Neuronal stem cell (in vitro differentiated cells): ENCODE measurements around the gene CCDC91.

Experiments
- DNase-seq: peaks from one replicate; pipeline ENCODE4 v3.0.0-alpha.2; 2013; ENCODE audit warnings: low spot score
- H2AFZ ChIP-seq: one replicate; pipeline ENCODE4 v1.6.1; 2013; ENCODE audit warnings: mild to moderate bottlenecking, low read length, inconsistent platforms
- H2AK5ac ChIP-seq: 2 replicates; pipeline ENCODE4 v1.6.1; 2013; ENCODE audit warnings: low read depth, mild to moderate bottlenecking, inconsistent platforms, low read length, moderate library complexity, mixed read lengths
- H2BK120ac ChIP-seq: 2 replicates; pipeline ENCODE4 v1.6.1; 2013; ENCODE audit warnings: low read depth, mild to moderate bottlenecking, inconsistent platforms, low read length, moderate library complexity, mixed read lengths
- H2BK12ac ChIP-seq: one replicate; pipeline ENCODE4 v1.6.1; 2013; ENCODE audit warnings: low read length, inconsistent platforms
- H2BK15ac ChIP-seq: 2 replicates; pipeline ENCODE4 v1.6.1; 2013; ENCODE audit warnings: mild to moderate bottlenecking, low read length, inconsistent platforms, mixed read lengths
- H2BK5ac ChIP-seq: one replicate; pipeline ENCODE4 v1.6.1; 2013; ENCODE audit warnings: inconsistent platforms, mild to moderate bottlenecking, low read length, moderate library complexity
- H3K14ac ChIP-seq: one replicate; pipeline ENCODE4 v1.6.1; 2013; ENCODE audit warnings: low read length, inconsistent platforms
- H3K18ac ChIP-seq: 2 replicates; pipeline ENCODE4 v1.6.1; 2013; ENCODE audit warnings: low read length, inconsistent platforms
- H3K23ac ChIP-seq: 2 replicates; pipeline ENCODE4 v1.6.1; 2013; ENCODE audit warnings: low read depth, mild to moderate bottlenecking, mixed read lengths, low read length, inconsistent platforms; ENCODE audit not compliant: poor library complexity
- H3K27ac ChIP-seq: replicated peaks from 3 replicates; pipeline ENCODE4 v1.5.1; 2013; ENCODE audit warnings: low read length, inconsistent platforms
- H3K27me3 ChIP-seq, 3 experiments: 2 replicates each; pipeline ENCODE4 v1.6.1; 2013; ENCODE audit warnings: low read length in 3 of 3, mild to moderate bottlenecking in 2 of 3, inconsistent platforms in 1 of 3, low read depth in 1 of 3, mixed read lengths in 1 of 3, moderate library complexity in 1 of 3; ENCODE audit not compliant: control insufficient read depth in 3 of 3, insufficient read depth in 3 of 3
- H3K36me3 ChIP-seq, 2 donors: replicated peaks in 1 of 2; 2 replicates each; pipeline ENCODE4 v1.6.1; 2013; ENCODE audit warnings: low read length in 2 of 2; ENCODE audit not compliant: control insufficient read depth in 2 of 2, insufficient read depth in 2 of 2
- H3K4ac ChIP-seq: 2 replicates; pipeline ENCODE4 v1.6.1; 2013; ENCODE audit warnings: inconsistent platforms, mild to moderate bottlenecking, low read length, moderate library complexity
- H3K4me1 ChIP-seq, 2 donors: 1 replicate in 1 of 2; 2 replicates in 1 of 2; pipeline ENCODE4 v1.6.1; 2013; ENCODE audit warnings: low read length in 2 of 2, low read depth in 1 of 2; ENCODE audit not compliant: control insufficient read depth in 2 of 2, insufficient read depth in 1 of 2
- H3K4me2 ChIP-seq: one replicate; pipeline ENCODE4 v1.6.1; 2013; ENCODE audit warnings: mild to moderate bottlenecking, low read length, inconsistent platforms; ENCODE audit not compliant: insufficient read depth, poor library complexity, severe bottlenecking
- H3K4me3 ChIP-seq, 2 donors: 2 replicates each; pipeline ENCODE4 v1.5.1; 2013; ENCODE audit warnings: low read length in 2 of 2, mild to moderate bottlenecking in 2 of 2, inconsistent platforms in 1 of 2, moderate library complexity in 1 of 2
- H3K79me1 ChIP-seq: one replicate; pipeline ENCODE4 v1.6.1; 2013; ENCODE audit warnings: low read depth, mild to moderate bottlenecking, inconsistent platforms, low read length, moderate library complexity
- H3K9ac ChIP-seq: one replicate; pipeline ENCODE4 v1.6.1; 2013; ENCODE audit warnings: mild to moderate bottlenecking, low read depth, low read length, inconsistent platforms; ENCODE audit not compliant: poor library complexity
- H3K9me3 ChIP-seq, 2 donors: replicated peaks in 1 of 2; 2 replicates each; pipeline versions ENCODE3 to v1.6.1; 2013; ENCODE audit warnings: low read length in 2 of 2, mild to moderate bottlenecking in 2 of 2, inconsistent platforms in 1 of 2, low read depth in 1 of 2, mixed read lengths in 1 of 2, moderate library complexity in 1 of 2; ENCODE audit not compliant: control insufficient read depth in 2 of 2, insufficient read depth in 1 of 2
- H4K8ac ChIP-seq: one replicate; pipeline ENCODE4 v1.6.1; 2013; ENCODE audit warnings: low read depth, mild to moderate bottlenecking, inconsistent platforms, low read length, moderate library complexity
- H4K91ac ChIP-seq: one replicate; pipeline ENCODE4 v1.6.1; 2013; ENCODE audit warnings: low read length, low read depth, mild to moderate bottlenecking, inconsistent platforms; ENCODE audit not compliant: poor library complexity
- WGBS, 2 donors: extraction: QIAGEN DNeasy Blood & Tissue Kit; methylation state at CpG; one replicate each; pipeline ENCODE4 v1.1.7; 2013; ENCODE audit warnings: missing lambda C conversion rate in 2 of 2, mixed read lengths in 1 of 2; ENCODE audit not compliant: insufficient read length in 2 of 2, insufficient replicate concordance in 1 of 2; ENCODE audit errors: extremely low coverage in 2 of 2; 5-methylcytosine and 5-hydroxymethylcytosine counted together

The CCDC91 gene

DNA sequence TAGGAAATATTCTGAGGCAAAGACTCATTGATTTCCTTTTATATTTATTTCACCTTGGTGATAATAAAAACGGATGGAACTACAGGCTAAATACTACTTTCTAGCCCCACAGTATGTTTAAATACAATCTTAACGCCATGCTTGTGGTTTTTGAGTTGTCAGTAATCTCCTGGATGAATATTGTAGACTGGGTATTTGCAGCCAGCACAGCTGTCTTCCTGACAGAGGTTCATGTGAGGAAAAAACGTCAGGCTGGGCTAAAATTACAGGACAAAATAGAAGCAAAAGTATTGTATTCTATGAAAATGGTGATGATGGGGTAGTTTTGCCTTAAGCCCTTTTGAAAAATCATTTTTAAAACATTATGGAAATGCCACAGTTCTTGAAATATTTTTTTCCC, 140.9 kb downstream of the CCDC91 start:
- Histone ChIP-seq H4K91ac (no peak overlapping the region), H3K4me2 (no peak overlapping the region), H3K23ac (no peak overlapping the region), H2BK5ac (no peak overlapping the region), H3K14ac (no peak overlapping the region), H2BK12ac (no peak overlapping the region), H3K9ac (no peak overlapping the region), H3K4me3 (no peak overlapping the region), H2BK15ac (no peak overlapping the region), H3K9me3 (no peaks in the 10 kb centered on the region), H2AK5ac (no peak overlapping the region), H3K4ac (no peak overlapping the region), H2BK120ac (no peak overlapping the region), H2AFZ (no peak overlapping the region), H3K27me3 (no peaks in the 10 kb centered on the region), H3K79me1 (no peaks in the 10 kb centered on the region), H3K27ac (no peak overlapping the region), H3K18ac (no peak overlapping the region), H3K4me1 (no peaks in the 10 kb centered on the region), H4K8ac (no peak overlapping the region), H3K36me3 (no peaks in the 10 kb centered on the region)
- no peak for DNase-seq
- no CpG with 5 or more reads among the region's 3 CpGs for WGBS, 2 donors

DNA sequence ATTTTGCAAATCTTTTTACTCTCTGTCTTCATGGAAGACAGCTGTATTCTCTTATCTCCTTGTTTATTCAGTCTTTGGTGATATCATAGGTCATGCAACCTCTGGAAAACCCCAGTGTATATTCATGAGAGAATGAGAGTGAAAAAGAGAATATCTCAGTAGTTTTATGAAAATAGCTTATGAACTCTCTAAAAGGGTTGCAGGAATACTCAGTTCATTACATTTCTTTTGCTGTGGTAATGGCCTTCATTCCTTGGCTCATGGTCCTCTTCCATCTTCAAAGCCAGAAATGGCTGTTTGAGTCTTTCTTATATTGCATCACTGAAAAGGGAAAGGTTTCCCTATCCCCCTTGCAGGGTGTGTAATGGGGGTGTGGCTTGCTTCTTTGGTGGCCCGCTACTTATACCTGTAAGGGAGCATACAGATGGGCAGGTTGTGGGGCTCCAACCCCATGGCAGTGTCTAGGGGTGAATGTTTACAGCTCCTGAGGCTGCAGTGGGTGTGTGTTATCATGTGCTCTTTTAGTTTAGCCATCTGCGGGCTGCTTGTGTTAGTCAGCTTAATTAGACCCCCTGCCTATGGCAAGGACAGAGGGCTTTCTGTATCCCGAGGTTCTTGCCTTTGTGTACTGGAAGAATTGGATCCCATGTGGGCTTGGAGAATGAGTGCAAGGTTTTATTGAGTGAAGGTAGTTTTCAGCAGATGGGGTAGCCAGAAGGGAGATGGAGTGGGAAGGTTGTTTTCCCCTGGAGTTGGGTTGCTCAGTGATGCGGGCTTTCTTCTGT, 150.2 kb downstream of the CCDC91 start:
- no peaks in the 10 kb centered on the region for H3K27me3 ChIP-seq
- no peaks in the 10 kb centered on the region for H3K79me1 ChIP-seq
- no peak overlapping the region for H2AK5ac ChIP-seq
- H3K4me3 ChIP-seq, result no peak overlapping the region
- no peak overlapping the region for H3K4me2 ChIP-seq
- H3K27ac ChIP-seq, result peak overlapping the region; percentile 56
- H3K9me3 ChIP-seq, result no peaks in the 10 kb centered on the region
- DNase-seq, result peak; percentile 17
- no peak overlapping the region for H2BK5ac ChIP-seq
- peak overlapping the region; percentile 88 for H3K18ac ChIP-seq
- no peak overlapping the region for H2BK12ac ChIP-seq
- no peak overlapping the region for H3K14ac ChIP-seq
- no peak overlapping the region for H3K23ac ChIP-seq
- no CpG with 5 or more reads among the region's 4 CpGs for WGBS, 2 donors
- H4K91ac ChIP-seq, result no peak overlapping the region
- H3K36me3 ChIP-seq, result no peaks in the 10 kb centered on the region
- H2BK120ac ChIP-seq, result no peak overlapping the region
- H3K4me1 ChIP-seq, result peaks cover 0 to 8% of the 10 kb centered on the region in 2 donors
- H3K9ac ChIP-seq, result no peak overlapping the region
- H4K8ac ChIP-seq, result no peak overlapping the region
- H3K4ac ChIP-seq, result no peak overlapping the region
- H2BK15ac ChIP-seq, result no peak overlapping the region
- H2AFZ ChIP-seq, result no peak overlapping the region

DNA sequence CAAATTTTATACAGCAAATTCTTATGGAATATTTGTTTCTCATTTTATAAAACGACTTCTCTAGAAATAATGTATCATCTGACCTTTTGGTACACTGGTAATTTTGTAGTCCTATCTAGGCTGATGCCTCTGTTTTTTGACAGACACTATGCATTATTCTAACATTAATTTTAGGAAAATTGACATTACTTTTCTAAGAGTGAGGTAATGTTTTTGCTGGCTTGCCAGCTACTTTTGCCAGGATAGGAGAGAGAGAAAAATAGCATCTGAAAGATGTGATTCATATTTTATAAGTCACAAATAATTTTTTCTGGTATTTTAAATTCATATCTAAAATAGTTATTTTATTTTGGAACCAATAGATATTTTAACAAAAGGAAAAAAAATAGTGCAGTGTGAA, 153.5 kb downstream of the CCDC91 start:
- no peak overlapping the region for H3K4me2 ChIP-seq
- peaks cover 0 to 8% of the 10 kb centered on the region in 2 donors for H3K4me1 ChIP-seq
- no peak overlapping the region for H2BK12ac ChIP-seq
- H3K9ac ChIP-seq, result no peak overlapping the region
- no peak overlapping the region for H3K18ac ChIP-seq
- H4K8ac ChIP-seq, result no peak overlapping the region
- H2BK120ac ChIP-seq, result no peak overlapping the region
- no peak overlapping the region for H3K14ac ChIP-seq
- no peak overlapping the region for H2BK15ac ChIP-seq
- H3K23ac ChIP-seq, result no peak overlapping the region
- H3K4me3 ChIP-seq, result no peak overlapping the region
- H3K79me1 ChIP-seq, result no peaks in the 10 kb centered on the region
- H2AFZ ChIP-seq, result no peak overlapping the region
- H3K9me3 ChIP-seq, result no peaks in the 10 kb centered on the region
- no peak overlapping the region for H2BK5ac ChIP-seq
- no peaks in the 10 kb centered on the region for H3K27me3 ChIP-seq
- no peak overlapping the region for H3K4ac ChIP-seq
- H3K36me3 ChIP-seq, result no peaks in the 10 kb centered on the region
- no CpG with 5 or more reads among the region's 1 CpG for WGBS, 2 donors
- DNase-seq, result no peak
- no peak overlapping the region for H4K91ac ChIP-seq
- no peak overlapping the region for H3K27ac ChIP-seq
- no peak overlapping the region for H2AK5ac ChIP-seq

DNA sequence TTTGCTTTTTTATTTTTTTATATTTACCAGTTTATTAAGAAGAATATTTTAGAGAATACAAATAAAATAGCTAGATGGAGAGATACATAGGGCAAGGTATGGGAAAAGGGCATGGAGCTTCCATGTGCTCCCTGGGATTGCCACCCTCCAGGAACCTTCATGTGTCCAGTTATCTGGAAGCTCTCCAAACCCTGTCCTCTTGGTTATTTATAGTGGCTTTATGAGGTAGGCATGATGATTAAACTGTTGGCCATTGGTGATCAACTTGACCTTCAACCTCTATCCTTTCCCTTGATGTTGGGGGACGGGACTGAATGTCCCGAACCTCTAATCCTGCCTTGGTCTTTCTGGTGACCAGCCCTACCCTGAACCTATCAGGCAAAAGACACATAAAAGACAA, 156.3 kb downstream of the CCDC91 start:
- no peak for DNase-seq
- H2BK12ac ChIP-seq, result no peak overlapping the region
- no peaks in the 10 kb centered on the region for H3K27me3 ChIP-seq
- no peak overlapping the region for H3K4ac ChIP-seq
- no peaks in the 10 kb centered on the region for H3K9me3 ChIP-seq
- no peak overlapping the region for H4K8ac ChIP-seq
- no peak overlapping the region for H4K91ac ChIP-seq
- H2BK15ac ChIP-seq, result no peak overlapping the region
- no peak overlapping the region for H2BK120ac ChIP-seq
- no peak overlapping the region for H3K14ac ChIP-seq
- no peak overlapping the region for H3K4me3 ChIP-seq
- H3K36me3 ChIP-seq, result no peaks in the 10 kb centered on the region
- H3K23ac ChIP-seq, result no peak overlapping the region
- H2AK5ac ChIP-seq, result no peak overlapping the region
- WGBS, 2 donors, result no CpG with 5 or more reads among the region's 2 CpGs
- no peak overlapping the region for H3K18ac ChIP-seq
- H3K4me2 ChIP-seq, result no peak overlapping the region
- H3K9ac ChIP-seq, result no peak overlapping the region
- no peak overlapping the region for H3K27ac ChIP-seq
- H2BK5ac ChIP-seq, result no peak overlapping the region
- no peaks in the 10 kb centered on the region for H3K4me1 ChIP-seq
- no peaks in the 10 kb centered on the region for H3K79me1 ChIP-seq
- H2AFZ ChIP-seq, result no peak overlapping the region
